ENCODE measurements around the gene ZBTB48.
A peak's percentile ranks its signal among the peaks of the same experiment; 100 is the strongest.

ZBTB48 gene

GRCh38 chr1:6577831-6578525, 1.8 kb upstream of the ZBTB48 start:
- Histone ChIP-seq H3K9ac (ENCODE audit: low read length) (no peak overlapping the region), H3K27ac (ENCODE audit: low read depth, low read length) (no peak overlapping the region)

GRCh38 chr1:6578624-6579373, 995 bp upstream of the ZBTB48 start:
- Histone ChIP-seq H3K9ac (ENCODE audit: low read length) (peak overlapping the region; percentile 25), H3K27ac (ENCODE audit: low read depth, low read length) (peak overlapping the region; percentile 94), H3K4me3 (ENCODE audit: low read length) (peak overlapping the region; percentile 83), H3K27me3 (ENCODE audit: control insufficient read depth, insufficient read depth, low read length) (no peaks in the 10 kb centered on the region), H3K4me1 (ENCODE audit: control insufficient read depth, insufficient read depth, low read length) (peaks cover 12% of the 10 kb centered on the region), H3K36me3 (ENCODE audit: control insufficient read depth, insufficient read depth, low read length) (no peaks in the 10 kb centered on the region)

More at GRCh38 chr1:6577831-6578525, 1.8 kb upstream of the ZBTB48 start:
- Histone ChIP-seq H3K4me1 (ENCODE audit: control insufficient read depth, insufficient read depth, low read length) (peaks cover 12% of the 10 kb centered on the region), H3K4me3 (ENCODE audit: low read length) (no peak overlapping the region), H3K36me3 (ENCODE audit: control insufficient read depth, insufficient read depth, low read length) (no peaks in the 10 kb centered on the region), H3K27me3 (ENCODE audit: control insufficient read depth, insufficient read depth, low read length) (no peaks in the 10 kb centered on the region)

- no peaks in the 10 kb centered on the region for H3K36me3 ChIP-seq (ENCODE audit: control insufficient read depth, insufficient read depth, low read length)
- H3K4me3 ChIP-seq (ENCODE audit: low read length): peak overlapping the region; percentile 83
- H3K27ac ChIP-seq (ENCODE audit: low read depth, low read length): peak overlapping the region; percentile 94
- no peaks in the 10 kb centered on the region for H3K27me3 ChIP-seq (ENCODE audit: control insufficient read depth, insufficient read depth, low read length)
- H3K9ac ChIP-seq (ENCODE audit: low read length): peak overlapping the region; percentile 38
- H3K4me1 ChIP-seq (ENCODE audit: control insufficient read depth, insufficient read depth, low read length): peaks cover 12% of the 10 kb centered on the region
Measured at GRCh38 chr1:6580119-6580592, 362 bp downstream of the ZBTB48 start.

DNA sequence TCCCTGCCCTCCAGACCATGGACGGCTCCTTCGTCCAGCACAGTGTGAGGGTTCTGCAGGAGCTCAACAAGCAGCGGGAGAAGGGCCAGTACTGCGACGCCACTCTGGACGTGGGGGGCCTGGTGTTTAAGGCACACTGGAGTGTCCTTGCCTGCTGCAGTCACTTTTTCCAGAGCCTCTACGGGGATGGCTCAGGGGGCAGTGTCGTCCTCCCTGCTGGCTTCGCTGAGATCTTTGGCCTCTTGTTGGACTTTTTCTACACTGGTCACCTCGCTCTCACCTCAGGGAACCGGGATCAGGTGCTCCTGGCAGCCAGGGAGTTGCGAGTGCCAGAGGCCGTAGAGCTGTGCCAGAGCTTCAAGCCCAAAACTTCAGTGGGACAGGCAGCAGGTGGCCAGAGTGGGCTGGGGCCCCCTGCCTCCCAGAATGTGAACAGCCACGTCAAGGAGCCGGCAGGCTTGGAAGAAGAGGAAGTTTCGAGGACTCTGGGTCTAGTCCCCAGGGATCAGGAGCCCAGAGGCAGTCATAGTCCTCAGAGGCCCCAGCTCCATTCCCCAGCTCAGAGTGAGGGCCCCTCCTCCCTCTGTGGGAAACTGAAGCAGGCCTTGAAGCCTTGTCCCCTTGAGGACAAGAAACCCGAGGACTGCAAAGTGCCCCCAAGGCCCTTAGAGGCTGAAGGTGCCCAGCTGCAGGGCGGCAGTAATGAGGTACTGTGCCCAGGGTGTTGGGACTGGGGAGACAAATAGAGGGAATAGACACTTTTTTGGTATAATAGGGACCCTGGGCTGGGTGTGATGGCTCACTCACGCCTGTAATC, 1.0 kb downstream of the ZBTB48 start:
- H3K36me3 ChIP-seq (ENCODE audit: control insufficient read depth, insufficient read depth, low read length): no peaks in the 10 kb centered on the region
- H3K4me1 ChIP-seq (ENCODE audit: control insufficient read depth, insufficient read depth, low read length): peaks cover 12% of the 10 kb centered on the region
- H3K9ac ChIP-seq (ENCODE audit: low read length): peak overlapping the region; percentile 38

GRCh38 chr1:6581561-6582305, 1.9 kb downstream of the ZBTB48 start:
- peak overlapping the region; percentile 21 for H3K9ac ChIP-seq (ENCODE audit: low read length)
- peak overlapping the region; percentile 32 for H3K27ac ChIP-seq (ENCODE audit: low read depth, low read length)
- peak overlapping the region; percentile 32 for H3K4me3 ChIP-seq (ENCODE audit: low read length)
- H3K4me1 ChIP-seq (ENCODE audit: control insufficient read depth, insufficient read depth, low read length): peaks cover 12% of the 10 kb centered on the region
- no peaks in the 10 kb centered on the region for H3K36me3 ChIP-seq (ENCODE audit: control insufficient read depth, insufficient read depth, low read length)
- H3K27me3 ChIP-seq (ENCODE audit: control insufficient read depth, insufficient read depth, low read length): no peaks in the 10 kb centered on the region

More for the DNA sequence above, 1.0 kb downstream of the ZBTB48 start:
- Histone ChIP-seq H3K27ac (ENCODE audit: low read depth, low read length) (peak overlapping the region; percentile 94), H3K27me3 (ENCODE audit: control insufficient read depth, insufficient read depth, low read length) (no peaks in the 10 kb centered on the region), H3K4me3 (ENCODE audit: low read length) (peak overlapping the region; percentile 83)

DNA sequence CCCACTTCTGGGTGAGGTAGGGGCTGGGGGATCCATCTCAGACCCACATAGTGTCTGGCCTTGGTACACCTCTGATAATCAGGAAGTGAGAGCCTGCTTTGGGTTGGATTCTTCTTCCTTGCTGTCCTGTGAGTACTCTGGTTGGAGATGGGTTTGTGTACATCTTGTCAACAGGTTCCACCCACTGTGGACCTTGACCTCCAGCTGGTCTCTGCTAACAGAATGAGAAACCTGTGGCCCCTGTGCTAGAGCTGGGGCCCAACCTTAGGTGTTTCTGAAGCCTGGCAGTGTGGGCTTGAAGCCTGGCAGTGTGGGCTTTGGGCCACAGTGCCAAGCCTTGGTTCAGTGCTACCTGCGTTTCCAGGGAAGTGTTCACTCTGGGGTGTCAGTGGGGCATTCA, 2.6 kb downstream of the ZBTB48 start:
- Histone ChIP-seq H3K4me1 (ENCODE audit: control insufficient read depth, insufficient read depth, low read length) (peaks cover 17% of the 10 kb centered on the region), H3K9ac (ENCODE audit: low read length) (peak overlapping the region; percentile 21), H3K27ac (ENCODE audit: low read depth, low read length) (no peak overlapping the region), H3K27me3 (ENCODE audit: control insufficient read depth, insufficient read depth, low read length) (no peaks in the 10 kb centered on the region), H3K36me3 (ENCODE audit: control insufficient read depth, insufficient read depth, low read length) (peaks cover 1% of the 10 kb centered on the region), H3K4me3 (ENCODE audit: low read length) (peak overlapping the region; percentile 32)

DNA sequence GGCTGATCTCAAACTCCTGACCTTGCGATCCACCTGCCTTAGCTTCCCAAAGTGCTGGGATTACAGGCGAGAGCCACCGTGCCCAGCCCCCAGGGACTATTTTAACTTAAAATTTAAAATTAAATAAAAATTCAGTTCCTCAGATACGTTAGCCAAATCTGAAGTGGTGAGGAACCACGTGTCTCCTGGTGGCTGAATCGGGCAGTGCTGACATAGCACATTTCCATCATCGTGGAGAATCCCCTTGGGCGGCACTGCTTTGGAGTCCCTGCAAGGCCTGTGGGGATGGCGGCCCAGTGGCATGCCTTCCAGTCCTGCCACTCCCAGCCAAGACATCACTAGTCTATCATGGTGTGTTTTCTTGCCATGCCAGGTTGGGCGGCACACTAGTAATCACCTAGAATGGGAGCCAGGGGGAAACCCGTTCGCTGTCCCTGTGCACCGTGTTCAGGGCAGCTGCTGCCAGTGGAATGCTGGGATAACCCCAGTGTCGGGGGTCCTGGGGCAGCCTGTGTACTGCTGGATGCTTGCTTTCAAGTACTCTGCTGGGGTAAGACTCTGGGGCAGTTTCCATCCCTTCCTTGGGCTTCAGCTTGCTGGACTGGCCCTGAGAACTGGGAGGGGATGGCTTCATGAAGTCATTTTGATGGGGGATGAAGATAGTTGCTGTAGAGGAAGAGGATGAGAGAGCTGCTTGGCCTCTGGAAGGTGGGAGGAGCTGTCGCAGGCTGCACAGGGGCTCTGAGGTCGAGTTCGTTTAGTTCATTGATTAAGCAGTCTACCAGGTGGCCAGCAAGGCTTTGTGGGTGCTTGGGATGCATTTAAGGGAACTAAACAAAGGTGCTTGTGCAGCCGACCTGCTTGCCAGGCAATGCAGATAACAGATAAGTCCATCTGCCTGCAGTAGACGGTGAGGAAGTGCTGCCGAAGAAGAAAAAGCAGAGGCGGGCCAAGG, 4.6 kb downstream of the ZBTB48 start:
- Histone ChIP-seq H3K27me3 (ENCODE audit: control insufficient read depth, insufficient read depth, low read length) (no peaks in the 10 kb centered on the region), H3K27ac (ENCODE audit: low read depth, low read length) (no peak overlapping the region), H3K9ac (ENCODE audit: low read length) (no peak overlapping the region), H3K4me1 (ENCODE audit: control insufficient read depth, insufficient read depth, low read length) (peaks cover 15% of the 10 kb centered on the region), H3K4me3 (ENCODE audit: low read length) (no peak overlapping the region), H3K36me3 (ENCODE audit: control insufficient read depth, insufficient read depth, low read length) (peaks cover 16% of the 10 kb centered on the region)

- no peak overlapping the region for H3K4me3 ChIP-seq (ENCODE audit: low read length)
- peaks cover 19% of the 10 kb centered on the region for H3K36me3 ChIP-seq (ENCODE audit: control insufficient read depth, insufficient read depth, low read length)
- no peaks in the 10 kb centered on the region for H3K27me3 ChIP-seq (ENCODE audit: control insufficient read depth, insufficient read depth, low read length)
- no peak overlapping the region for H3K9ac ChIP-seq (ENCODE audit: low read length)
- no peak overlapping the region for H3K27ac ChIP-seq (ENCODE audit: low read depth, low read length)
- H3K4me1 ChIP-seq (ENCODE audit: control insufficient read depth, insufficient read depth, low read length): peaks cover 15% of the 10 kb centered on the region
Measured at GRCh38 chr1:6585081-6585722, 5.4 kb downstream of the ZBTB48 start.

- Histone ChIP-seq H3K27ac (ENCODE audit: low read depth, low read length) (peak overlapping the region; percentile 37), H3K36me3 (ENCODE audit: control insufficient read depth, insufficient read depth, low read length) (peaks cover 19% of the 10 kb centered on the region), H3K27me3 (ENCODE audit: control insufficient read depth, insufficient read depth, low read length) (no peaks in the 10 kb centered on the region), H3K4me1 (ENCODE audit: control insufficient read depth, insufficient read depth, low read length) (peaks cover 10% of the 10 kb centered on the region), H3K4me3 (ENCODE audit: low read length) (no peak overlapping the region), H3K9ac (ENCODE audit: low read length) (no peak overlapping the region)
Measured at GRCh38 chr1:6585841-6586240, 6.0 kb downstream of the ZBTB48 start.

DNA sequence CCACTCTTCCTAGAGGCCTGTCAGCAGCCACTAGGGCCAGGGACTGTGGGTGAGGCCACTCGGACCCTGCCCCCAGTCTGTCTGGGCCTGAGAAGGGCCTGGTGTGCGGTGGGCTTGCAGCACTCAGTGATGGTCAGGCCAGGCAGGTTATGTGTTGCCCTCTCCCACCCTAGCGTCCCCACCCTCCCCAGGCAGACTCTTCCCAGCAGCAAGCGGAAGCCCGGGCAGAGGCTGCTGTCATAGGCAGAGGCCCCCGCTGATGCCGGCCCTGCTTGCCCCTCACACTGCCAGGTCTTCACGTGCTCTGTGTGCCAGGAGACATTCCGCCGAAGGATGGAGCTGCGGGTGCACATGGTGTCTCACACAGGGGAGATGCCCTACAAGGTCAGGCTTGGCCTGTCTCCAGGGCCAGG, 6.6 kb downstream of the ZBTB48 start:
- Histone ChIP-seq H3K27me3 (ENCODE audit: control insufficient read depth, insufficient read depth, low read length) (no peaks in the 10 kb centered on the region), H3K4me1 (ENCODE audit: control insufficient read depth, insufficient read depth, low read length) (peaks cover 9% of the 10 kb centered on the region), H3K27ac (ENCODE audit: low read depth, low read length) (peak overlapping the region; percentile 37), H3K36me3 (ENCODE audit: control insufficient read depth, insufficient read depth, low read length) (peaks cover 19% of the 10 kb centered on the region), H3K9ac (ENCODE audit: low read length) (no peak overlapping the region), H3K4me3 (ENCODE audit: low read length) (no peak overlapping the region)
